RWPE1 (cell line): Measurements from ENCODE around the gene RPGRIP1L.
"Not testable (repeated sequence)": the region's sequence is repeated elsewhere in the genome, so short reads cannot be mapped to it uniquely, and the experiment has no call there.

Experiments used
- CTCF ChIA-PET: fragments of 350-600 bp; sonication (Branson Sonifier 250); formaldehyde crosslinking; extraction: SDS; loops from one replicate; lab custom pipeline; 2021; lab: Yijun Ruan, JAX
- POLR2A ChIA-PET: fragments of 400-600 bp; formaldehyde crosslinking; extraction: SDS; loops from one replicate; lab custom pipeline; 2020; ENCODE audit warnings: antibody characterized with exemption; ENCODE audit not compliant: low non-redundant PET; lab: Yijun Ruan, JAX
- DNase-seq: peaks from one replicate; pipeline ENCODE4 v3.0.0; 2012; ENCODE audit warnings: low spot score
- H3K27ac ChIP-seq: fragments of 450-650 bp; 2 replicates; pipeline ENCODE4 v1.5.1; 2017
- TF ChIP-seq, protein P1 (sequence below): fragments of 450-650 bp; conservative IDR thresholded peaks from 2 replicates; pipeline ENCODE4 v1.5.1; 2017; ENCODE audit warnings: low read depth, mild to moderate bottlenecking

Gene RPGRIP1L

DNA sequence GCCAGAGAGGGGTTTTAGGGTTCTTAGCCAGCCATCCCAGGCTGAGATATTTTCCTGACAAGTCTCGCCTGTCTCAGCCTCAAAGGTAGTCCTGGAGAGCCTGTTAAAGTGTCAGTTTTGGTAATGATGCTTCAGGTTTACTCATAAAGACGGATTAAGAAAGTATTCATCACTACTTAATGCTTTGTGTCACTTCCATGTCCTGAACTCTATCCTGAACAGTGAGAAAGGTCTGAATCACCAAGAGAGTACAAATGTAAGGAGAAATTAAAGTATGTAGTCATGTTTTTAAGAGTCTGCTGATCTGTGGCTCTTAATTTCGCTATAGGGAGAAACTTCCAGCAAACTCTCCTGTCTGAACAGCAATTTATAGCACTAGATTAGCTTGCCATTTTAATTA lies 14.0 kb downstream of the RPGRIP1L start:
- no peak overlapping the region for H3K27ac ChIP-seq
- peak; percentile 8 for DNase-seq
- POLR2A ChIA-PET, result no interaction called here

DNA sequence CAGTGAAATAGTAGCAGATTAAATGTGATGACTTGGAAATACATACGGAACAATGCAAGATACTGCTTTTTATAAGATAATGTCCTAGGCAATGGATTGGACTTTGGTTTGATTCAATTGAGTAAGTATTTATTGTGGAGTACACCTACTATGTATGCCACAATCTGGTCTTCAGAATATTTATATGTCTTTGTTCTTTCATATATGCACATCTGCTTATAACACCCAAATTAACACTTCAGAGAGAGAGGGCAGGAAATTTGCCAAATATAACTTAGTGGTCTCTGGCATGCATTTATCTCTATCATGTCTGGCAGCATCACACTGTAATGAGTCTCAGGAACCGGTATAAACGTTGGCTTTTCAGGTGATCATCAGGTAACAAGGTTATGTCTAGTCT lies 16.9 kb downstream of the RPGRIP1L start:
- ChIA-PET POLR2A (no interaction called here), CTCF (interaction anchor here (0.8 kb wide), 1 partner anchor 21 kb away, joined by 3 read pairs; no protein-coding TSS in a partner anchor)
- no peak overlapping the region for H3K27ac ChIP-seq
- TF ChIP-seq, protein P1, sequence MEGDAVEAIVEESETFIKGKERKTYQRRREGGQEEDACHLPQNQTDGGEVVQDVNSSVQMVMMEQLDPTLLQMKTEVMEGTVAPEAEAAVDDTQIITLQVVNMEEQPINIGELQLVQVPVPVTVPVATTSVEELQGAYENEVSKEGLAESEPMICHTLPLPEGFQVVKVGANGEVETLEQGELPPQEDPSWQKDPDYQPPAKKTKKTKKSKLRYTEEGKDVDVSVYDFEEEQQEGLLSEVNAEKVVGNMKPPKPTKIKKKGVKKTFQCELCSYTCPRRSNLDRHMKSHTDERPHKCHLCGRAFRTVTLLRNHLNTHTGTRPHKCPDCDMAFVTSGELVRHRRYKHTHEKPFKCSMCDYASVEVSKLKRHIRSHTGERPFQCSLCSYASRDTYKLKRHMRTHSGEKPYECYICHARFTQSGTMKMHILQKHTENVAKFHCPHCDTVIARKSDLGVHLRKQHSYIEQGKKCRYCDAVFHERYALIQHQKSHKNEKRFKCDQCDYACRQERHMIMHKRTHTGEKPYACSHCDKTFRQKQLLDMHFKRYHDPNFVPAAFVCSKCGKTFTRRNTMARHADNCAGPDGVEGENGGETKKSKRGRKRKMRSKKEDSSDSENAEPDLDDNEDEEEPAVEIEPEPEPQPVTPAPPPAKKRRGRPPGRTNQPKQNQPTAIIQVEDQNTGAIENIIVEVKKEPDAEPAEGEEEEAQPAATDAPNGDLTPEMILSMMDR, result no peak
- no peak for DNase-seq

More for the DNA sequence above, 14.0 kb downstream of the RPGRIP1L start:
- CTCF ChIA-PET, result no interaction called here
- TF ChIP-seq, protein P1, result no peak

- POLR2A ChIA-PET, CTCF ChIA-PET, DNase-seq, H3K27ac ChIP-seq: not testable (repeated sequence)
Observed at GRCh38 chr16:53685334-53685733, 18.3 kb downstream of the RPGRIP1L start.

DNA sequence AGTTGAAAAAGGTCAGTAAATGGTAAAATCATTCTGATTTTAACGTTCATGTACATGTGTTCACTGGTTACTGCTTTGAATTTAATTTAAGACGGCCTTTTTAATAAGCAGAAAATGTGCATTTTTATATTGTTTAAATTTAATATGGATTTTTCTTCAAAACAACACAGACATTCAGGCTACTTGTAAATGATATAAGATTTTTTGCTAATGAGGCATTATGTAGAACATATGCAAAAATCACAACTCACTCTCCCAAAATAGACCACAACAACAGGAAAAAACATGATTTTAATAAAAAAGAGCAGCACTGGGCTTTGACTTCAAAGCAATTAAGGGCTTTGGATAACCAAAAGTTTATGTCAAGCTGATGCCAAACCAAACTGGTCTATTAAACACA lies 22.3 kb downstream of the RPGRIP1L start:
- ChIA-PET POLR2A (no interaction called here), CTCF (no interaction called here)
- no peak for DNase-seq
- H3K27ac ChIP-seq, result no peak overlapping the region
- TF ChIP-seq, protein P1, result no peak

DNA sequence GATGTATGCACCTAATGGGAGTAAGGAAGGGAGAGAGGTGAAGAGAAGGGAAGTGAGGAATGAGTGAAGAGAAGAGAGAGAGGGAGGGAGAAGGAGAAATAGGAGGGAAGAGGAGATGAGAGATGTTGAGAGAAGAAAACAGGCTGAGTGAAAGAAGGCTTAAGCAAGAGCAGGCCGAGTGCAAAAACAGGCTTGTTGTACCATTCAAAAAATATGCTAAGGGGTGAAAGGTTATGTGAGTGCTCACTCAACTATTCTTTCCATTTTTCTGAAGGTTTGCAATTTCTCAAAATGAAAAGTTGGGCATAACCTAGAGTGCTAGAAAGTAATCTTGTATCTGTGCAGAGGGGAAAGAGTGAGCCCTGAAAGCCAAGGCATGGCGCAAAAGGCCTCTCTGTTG lies 22.9 kb downstream of the RPGRIP1L start:
- TF ChIP-seq, protein P1, result no peak
- POLR2A ChIA-PET, result no interaction called here
- CTCF ChIA-PET, result no interaction called here
- no peak overlapping the region for H3K27ac ChIP-seq
- DNase-seq, result no peak

- H3K27ac ChIP-seq, result no peak overlapping the region
- CTCF ChIA-PET, result no interaction called here
- TF ChIP-seq, protein P1, result no peak
- POLR2A ChIA-PET, result no interaction called here
- no peak for DNase-seq
Observed at GRCh38 chr16:53678756-53679343, 24.8 kb downstream of the RPGRIP1L start.

DNA sequence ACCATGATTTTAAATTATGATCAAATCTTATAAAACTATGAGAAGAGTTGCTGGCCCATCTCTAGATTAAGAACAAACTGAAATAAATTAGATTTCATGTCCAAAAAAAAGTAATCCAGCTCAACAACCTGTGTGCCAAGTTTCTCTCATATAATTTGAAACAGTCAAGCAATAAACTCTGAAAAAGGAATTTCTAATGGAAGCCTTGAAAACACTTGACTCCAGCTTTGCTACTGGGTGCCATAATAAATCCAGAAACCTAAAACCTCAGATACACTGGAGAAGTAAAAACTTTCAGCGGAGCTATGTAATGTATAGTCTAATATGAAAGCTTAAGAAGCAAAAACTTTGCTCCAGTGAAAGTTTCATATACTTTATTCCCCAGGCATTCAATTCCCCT lies 25.5 kb downstream of the RPGRIP1L start:
- POLR2A ChIA-PET, result no interaction called here
- TF ChIP-seq, protein P1, result no peak
- CTCF ChIA-PET, result no interaction called here
- DNase-seq, result no peak
- H3K27ac ChIP-seq, result no peak overlapping the region
